ENCODE measurements around the gene GLB1L3. TPM values are rescaled to one million over a fixed set of nuclear protein-coding genes. Genes with fewer than 3 reads are reported as not detected.

Gene GLB1L3
- total RNA-seq, 1 experiment from 2014 or later = not detected

GRCh38 chr11:134363161-134363560 is 87.0 kb downstream of the GLB1L3 start:
- intact Hi-C loops (cut with micrococcal nuclease; ENCODE audit: unreplicated experiment) = no loop called here
- no peak for TF ChIP-seq CTCF (IDR thresholded peaks at IDR 0.05; ENCODE audit: insufficient read depth in 1 of 2, low read depth in 1 of 2, low read length in 1 of 2, severe bottlenecking in 1 of 2, unreplicated experiment in 1 of 2)

DNA sequence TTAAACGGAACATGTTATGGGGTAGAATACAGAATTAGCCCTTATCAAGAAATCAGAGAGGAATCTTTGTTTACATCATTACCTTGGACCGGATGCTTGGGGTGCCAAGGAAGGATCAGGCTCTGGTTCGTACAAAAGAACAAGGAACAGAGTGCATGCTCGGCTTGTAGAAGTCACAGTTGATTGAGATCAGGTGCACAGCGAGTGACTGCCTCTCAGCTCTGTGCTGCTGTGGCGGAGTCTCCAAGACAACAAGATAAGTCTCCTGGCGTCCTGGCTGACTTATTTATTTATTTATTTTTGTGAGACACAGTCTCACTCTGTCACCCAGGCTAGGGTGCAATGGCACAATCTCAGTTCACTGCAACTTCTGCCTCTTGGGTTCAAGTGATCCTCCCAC is 87.4 kb downstream of the GLB1L3 start:
- Mint-ChIP-seq H3K4me1 (ENCODE audit: low read depth, unreplicated experiment) (no peaks in the 10 kb centered on the region), H3K36me3 (ENCODE audit: insufficient read depth, unreplicated experiment) (no peaks in the 10 kb centered on the region), H3K4me3 (ENCODE audit: unreplicated experiment) (no peak overlapping the region), H3K27me3 (ENCODE audit: insufficient read depth, unreplicated experiment) (no peaks in the 10 kb centered on the region), H3K27ac (ENCODE audit: unreplicated experiment) (no peak overlapping the region), H3K9me3 (ENCODE audit: unreplicated experiment) (no peaks in the 10 kb centered on the region)
- no peak overlapping the region for H3K4me3 ChIP-seq (ENCODE audit: low read depth, low read length)
- no peaks in the 10 kb centered on the region for H3K9me3 ChIP-seq
- CTCF ChIA-PET = no interaction called here
- DNase-seq = no peak
- no peaks in the 10 kb centered on the region for H3K36me3 ChIP-seq (ENCODE audit: control insufficient read depth, insufficient read depth, low read length)
- BruUV-seq (replicated peaks) = no TSS peak
- no peak for TF ChIP-seq CTCF (IDR thresholded peaks at IDR 0.05; ENCODE audit: insufficient read depth in 1 of 2, low read depth in 1 of 2, low read length in 1 of 2, severe bottlenecking in 1 of 2, unreplicated experiment in 1 of 2)
- H3K27me3 ChIP-seq (replicated peaks; ENCODE audit: control insufficient read depth, insufficient read depth, low read length) = no peaks in the 10 kb centered on the region
- intact Hi-C loops (cut with micrococcal nuclease; ENCODE audit: unreplicated experiment) = no loop called here
- POLR2A ChIA-PET = no interaction called here
- H3K4me1 ChIP-seq = no peaks in the 10 kb centered on the region

More at GRCh38 chr11:134363161-134363560, 87.0 kb downstream of the GLB1L3 start:
- POLR2A ChIA-PET = no interaction called here
- no peak overlapping the region for H3K4me3 Mint-ChIP-seq (ENCODE audit: unreplicated experiment)
- no peak overlapping the region for H3K27ac Mint-ChIP-seq (ENCODE audit: unreplicated experiment)
- Histone ChIP-seq H3K4me3 (ENCODE audit: low read depth, low read length) (no peak overlapping the region), H3K36me3 (ENCODE audit: control insufficient read depth, insufficient read depth, low read length) (no peaks in the 10 kb centered on the region), H3K9me3 (no peaks in the 10 kb centered on the region), H3K27me3 (replicated peaks; ENCODE audit: control insufficient read depth, insufficient read depth, low read length) (no peaks in the 10 kb centered on the region), H3K4me1 (no peaks in the 10 kb centered on the region)
- H3K4me1 Mint-ChIP-seq (ENCODE audit: low read depth, unreplicated experiment) = no peaks in the 10 kb centered on the region
- CTCF ChIA-PET = no interaction called here
- H3K36me3 Mint-ChIP-seq (ENCODE audit: insufficient read depth, unreplicated experiment) = no peaks in the 10 kb centered on the region
- no peaks in the 10 kb centered on the region for H3K9me3 Mint-ChIP-seq (ENCODE audit: unreplicated experiment)
- DNase-seq = no peak
- BruUV-seq (replicated peaks) = no TSS peak
- no peaks in the 10 kb centered on the region for H3K27me3 Mint-ChIP-seq (ENCODE audit: insufficient read depth, unreplicated experiment)

GRCh38 chr11:134364261-134364660 is 88.1 kb downstream of the GLB1L3 start:
- no peak for DNase-seq
- no TSS peak for BruUV-seq (replicated peaks)
- Mint-ChIP-seq H3K27me3 (ENCODE audit: insufficient read depth, unreplicated experiment) (no peaks in the 10 kb centered on the region), H3K9me3 (ENCODE audit: unreplicated experiment) (no peaks in the 10 kb centered on the region), H3K36me3 (ENCODE audit: insufficient read depth, unreplicated experiment) (no peaks in the 10 kb centered on the region), H3K27ac (ENCODE audit: unreplicated experiment) (no peak overlapping the region), H3K4me1 (ENCODE audit: low read depth, unreplicated experiment) (no peaks in the 10 kb centered on the region), H3K4me3 (ENCODE audit: unreplicated experiment) (no peak overlapping the region)
- Histone ChIP-seq H3K27me3 (replicated peaks; ENCODE audit: control insufficient read depth, insufficient read depth, low read length) (no peaks in the 10 kb centered on the region), H3K9me3 (no peaks in the 10 kb centered on the region), H3K36me3 (ENCODE audit: control insufficient read depth, insufficient read depth, low read length) (no peaks in the 10 kb centered on the region), H3K4me1 (no peaks in the 10 kb centered on the region), H3K4me3 (ENCODE audit: low read depth, low read length) (no peak overlapping the region)
- CTCF ChIA-PET = no interaction called here
- no peak for TF ChIP-seq CTCF (IDR thresholded peaks at IDR 0.05; ENCODE audit: insufficient read depth in 1 of 2, low read depth in 1 of 2, low read length in 1 of 2, severe bottlenecking in 1 of 2, unreplicated experiment in 1 of 2)
- POLR2A ChIA-PET = no interaction called here
- intact Hi-C loops (cut with micrococcal nuclease; ENCODE audit: unreplicated experiment) = no loop called here

All from Caco-2 (cell line).